HL-60 (cell line): ENCODE results near the gene ZBTB47.

Source experiments
- GABPA ChIP-seq: IDR thresholded peaks from 2 replicates; pipeline ENCODE4 v1.6.1; 2012; ENCODE audit warnings: low read depth
- POLR2AphosphoS5 ChIP-seq: IDR thresholded peaks from 2 replicates; pipeline ENCODE4 v1.6.1; 2012; ENCODE audit warnings: low read depth
- SPI1 ChIP-seq: IDR thresholded peaks from 2 replicates; pipeline ENCODE4 v1.6.1; 2012; ENCODE audit warnings: low read depth, mild to moderate bottlenecking, borderline replicate concordance
- TF ChIP-seq, protein P1 (sequence below): IDR thresholded peaks from one replicate; pipeline ENCODE4 v1.5.1; 2011; ENCODE audit warnings: low read length, control low read depth, inconsistent platforms; ENCODE audit not compliant: insufficient read depth
- TF ChIP-seq, protein P2 (sequence below): IDR thresholded peaks from 2 replicates; pipeline ENCODE4 v1.6.1; 2012; ENCODE audit warnings: low read depth; ENCODE audit not compliant: insufficient replicate concordance

DNA sequence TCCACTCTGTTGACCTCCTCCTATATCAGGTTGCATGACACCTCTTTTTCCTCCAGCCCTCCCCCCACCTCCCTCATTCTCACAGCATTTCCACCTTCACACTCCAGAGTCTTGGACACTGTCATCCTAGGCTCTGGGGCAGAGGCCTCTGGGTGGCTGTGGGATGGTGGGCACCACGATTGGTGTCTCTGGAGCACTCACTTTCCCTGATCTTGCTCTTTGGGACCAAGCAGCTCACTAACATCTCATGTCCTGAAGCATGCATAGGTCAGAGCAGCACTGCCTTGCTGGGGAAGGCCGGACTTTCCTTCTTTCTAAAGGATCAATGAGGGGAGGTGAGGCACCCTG, 14.9 kb downstream of the ZBTB47 start:
- TF ChIP-seq, protein P1, sequence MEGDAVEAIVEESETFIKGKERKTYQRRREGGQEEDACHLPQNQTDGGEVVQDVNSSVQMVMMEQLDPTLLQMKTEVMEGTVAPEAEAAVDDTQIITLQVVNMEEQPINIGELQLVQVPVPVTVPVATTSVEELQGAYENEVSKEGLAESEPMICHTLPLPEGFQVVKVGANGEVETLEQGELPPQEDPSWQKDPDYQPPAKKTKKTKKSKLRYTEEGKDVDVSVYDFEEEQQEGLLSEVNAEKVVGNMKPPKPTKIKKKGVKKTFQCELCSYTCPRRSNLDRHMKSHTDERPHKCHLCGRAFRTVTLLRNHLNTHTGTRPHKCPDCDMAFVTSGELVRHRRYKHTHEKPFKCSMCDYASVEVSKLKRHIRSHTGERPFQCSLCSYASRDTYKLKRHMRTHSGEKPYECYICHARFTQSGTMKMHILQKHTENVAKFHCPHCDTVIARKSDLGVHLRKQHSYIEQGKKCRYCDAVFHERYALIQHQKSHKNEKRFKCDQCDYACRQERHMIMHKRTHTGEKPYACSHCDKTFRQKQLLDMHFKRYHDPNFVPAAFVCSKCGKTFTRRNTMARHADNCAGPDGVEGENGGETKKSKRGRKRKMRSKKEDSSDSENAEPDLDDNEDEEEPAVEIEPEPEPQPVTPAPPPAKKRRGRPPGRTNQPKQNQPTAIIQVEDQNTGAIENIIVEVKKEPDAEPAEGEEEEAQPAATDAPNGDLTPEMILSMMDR: no peak
- TF ChIP-seq POLR2AphosphoS5 (0 out of 2 replicates have a peak, but pooled peaks have one; percentile 10), GABPA (no peak), SPI1 (no peak)
- TF ChIP-seq, protein P2, sequence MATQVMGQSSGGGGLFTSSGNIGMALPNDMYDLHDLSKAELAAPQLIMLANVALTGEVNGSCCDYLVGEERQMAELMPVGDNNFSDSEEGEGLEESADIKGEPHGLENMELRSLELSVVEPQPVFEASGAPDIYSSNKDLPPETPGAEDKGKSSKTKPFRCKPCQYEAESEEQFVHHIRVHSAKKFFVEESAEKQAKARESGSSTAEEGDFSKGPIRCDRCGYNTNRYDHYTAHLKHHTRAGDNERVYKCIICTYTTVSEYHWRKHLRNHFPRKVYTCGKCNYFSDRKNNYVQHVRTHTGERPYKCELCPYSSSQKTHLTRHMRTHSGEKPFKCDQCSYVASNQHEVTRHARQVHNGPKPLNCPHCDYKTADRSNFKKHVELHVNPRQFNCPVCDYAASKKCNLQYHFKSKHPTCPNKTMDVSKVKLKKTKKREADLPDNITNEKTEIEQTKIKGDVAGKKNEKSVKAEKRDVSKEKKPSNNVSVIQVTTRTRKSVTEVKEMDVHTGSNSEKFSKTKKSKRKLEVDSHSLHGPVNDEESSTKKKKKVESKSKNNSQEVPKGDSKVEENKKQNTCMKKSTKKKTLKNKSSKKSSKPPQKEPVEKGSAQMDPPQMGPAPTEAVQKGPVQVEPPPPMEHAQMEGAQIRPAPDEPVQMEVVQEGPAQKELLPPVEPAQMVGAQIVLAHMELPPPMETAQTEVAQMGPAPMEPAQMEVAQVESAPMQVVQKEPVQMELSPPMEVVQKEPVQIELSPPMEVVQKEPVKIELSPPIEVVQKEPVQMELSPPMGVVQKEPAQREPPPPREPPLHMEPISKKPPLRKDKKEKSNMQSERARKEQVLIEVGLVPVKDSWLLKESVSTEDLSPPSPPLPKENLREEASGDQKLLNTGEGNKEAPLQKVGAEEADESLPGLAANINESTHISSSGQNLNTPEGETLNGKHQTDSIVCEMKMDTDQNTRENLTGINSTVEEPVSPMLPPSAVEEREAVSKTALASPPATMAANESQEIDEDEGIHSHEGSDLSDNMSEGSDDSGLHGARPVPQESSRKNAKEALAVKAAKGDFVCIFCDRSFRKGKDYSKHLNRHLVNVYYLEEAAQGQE: no peak
